ENCODE measurements around the gene DHRSX. TPM values are rescaled to one million over a fixed set of nuclear protein-coding genes. Genes with fewer than 3 reads are reported as not detected.
A peak's percentile ranks its signal among the peaks of the same experiment; 100 is the strongest.

DHRSX gene
- total and polyA plus RNA-seq, 2 of the 13 experiments (the other 11 are each of a cell fraction or from before 2014, with no cell fraction given) = 15.5 to 24.3 TPM

DNA sequence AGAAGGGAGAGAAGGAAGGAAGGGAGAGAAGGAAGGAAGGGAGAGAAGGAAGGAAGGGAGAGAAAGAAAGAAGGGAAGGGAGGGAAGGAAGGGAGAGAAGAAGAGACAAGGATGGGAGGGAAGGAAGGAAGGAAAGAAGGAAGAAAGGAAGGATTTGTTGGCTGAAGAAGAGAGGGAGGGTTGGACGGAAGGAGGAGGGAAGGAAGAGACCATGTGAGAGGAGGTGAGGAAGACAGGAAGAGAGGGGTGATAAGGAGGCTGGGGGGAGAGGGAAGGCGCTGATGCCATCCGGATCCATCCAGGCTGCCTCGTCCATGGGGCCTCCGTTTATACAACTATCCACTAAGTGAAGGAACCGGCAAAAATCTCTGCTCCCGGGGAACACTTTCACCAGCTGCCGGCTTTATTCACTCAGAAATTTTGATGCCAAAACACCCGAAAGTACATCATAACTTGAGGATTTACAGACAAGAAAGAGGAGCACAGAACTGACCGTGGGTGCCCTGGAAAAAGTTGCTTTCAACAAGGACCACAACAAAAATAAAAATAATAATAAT is 14.9 kb downstream of the DHRSX start:
- ChIA-PET CTCF (ENCODE audit: low intra/inter-chr PET ratio, low total read pairs) (no interaction called here), POLR2A (no interaction called here)
- no peak for FAIRE-seq
- Histone ChIP-seq H3K9ac (ENCODE audit: insufficient read depth, low read depth, low read length) (no peak overlapping the region), H3K4me1 (ENCODE audit: insufficient read depth, low read length) (no peaks in the 10 kb centered on the region), H3K9me3 (ENCODE audit: low read length) (no peaks in the 10 kb centered on the region), H3K4me2 (ENCODE audit: low read depth, low read length) (no peak overlapping the region), H3K79me2 (ENCODE audit: insufficient read depth, low read length) (peaks cover 8% of the 10 kb centered on the region), H3K4me3 (replicated peaks in 1 of 3; ENCODE audit: insufficient read depth in 1 of 3, low read depth in 2 of 3, low read length in 3 of 3) (no peak overlapping the region), H2AFZ (ENCODE audit: low read length) (no peak overlapping the region), H3K27me3 (ENCODE audit: control insufficient read depth in 1 of 2, insufficient read depth in 2 of 2, low read length in 2 of 2) (no peaks in the 10 kb centered on the region), H3K27ac (ENCODE audit: extremely low read length, insufficient read depth, low read length) (no peak overlapping the region), H3K36me3 (replicated peaks in 1 of 2; ENCODE audit: control insufficient read depth in 1 of 2, insufficient read depth in 2 of 2, low read length in 2 of 2) (peaks cover 15 to 55% of the 10 kb centered on the region in 2 experiments), H4K20me1 (ENCODE audit: insufficient read depth, low read length) (0 out of 2 replicates have a peak, but pooled peaks cover 8% of the 10 kb centered on the region)
- TF ChIP-seq SAP130 (CRISPR knock-in tag; IDR thresholded peaks at IDR 0.05; ENCODE audit: low read depth) = no peak
- TF ChIP-seq PCBP2 (optimal IDR thresholded peaks at IDR 0.05; ENCODE audit: low read depth, low read length, poor library complexity, severe bottlenecking) = peak; percentile 74
- DNase-seq (ENCODE audit: low spot score) = no peak
- intact Hi-C loops (cut with micrococcal nuclease; ENCODE audit: unreplicated experiment) (no loop called here), in situ Hi-C loops (cut with HindIII; ENCODE audit: extremely low pct_ligation_motif_present, low pct_unique_long_range_greater_than_20kb) (no loop called here)
- no peak for ATAC-seq
- 90% methylated on average over 10 of the region's 10 CpGs for WGBS (ENCODE audit: low lambda C conversion rate)
- no TSS peak for BruUV-seq (replicated peaks)

DNA sequence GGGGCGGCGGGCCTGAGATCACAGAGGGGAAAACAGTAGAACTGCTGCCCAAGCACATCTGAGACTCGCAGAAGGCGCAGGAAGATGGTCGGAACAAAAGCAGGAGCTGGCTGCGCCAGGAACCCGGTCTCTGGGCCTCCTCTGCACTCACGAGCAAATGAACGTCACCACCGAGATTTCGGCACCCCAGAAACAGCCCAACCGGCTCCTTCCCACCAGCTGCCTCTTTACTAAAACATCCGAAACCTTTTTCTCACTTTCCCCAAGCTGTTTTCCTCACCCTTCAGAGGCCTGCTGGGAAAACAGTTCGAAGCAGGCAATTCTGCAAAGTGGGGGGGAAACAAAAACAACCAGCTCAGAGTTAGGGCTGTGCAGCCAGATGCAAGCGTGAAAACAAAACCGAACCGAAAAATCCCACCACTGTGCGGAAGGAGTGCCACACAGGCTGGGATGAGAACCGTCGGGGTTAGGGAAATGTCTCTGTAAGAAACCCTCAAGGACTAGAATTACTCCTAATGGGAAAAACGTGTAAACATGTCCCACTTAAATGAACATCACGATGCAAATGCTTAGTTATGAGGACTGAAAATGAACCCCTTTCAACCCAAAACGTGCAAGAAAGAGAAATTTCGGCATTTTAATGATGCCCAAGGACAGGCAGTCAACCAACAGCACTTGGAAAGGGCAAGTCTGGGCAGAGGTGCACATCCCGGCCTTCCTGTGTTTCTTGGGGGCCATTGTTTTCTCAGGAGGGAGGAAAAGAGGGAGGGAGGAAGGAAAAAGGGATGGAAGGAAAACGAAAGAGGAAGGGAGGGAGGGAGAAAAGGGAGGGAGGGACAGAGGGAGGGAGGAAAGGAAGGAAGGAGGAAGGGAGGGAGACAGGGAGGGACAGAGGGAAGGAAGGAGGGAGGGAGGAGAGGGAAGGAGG is 15.8 kb downstream of the DHRSX start:
- no peak for FAIRE-seq
- POLR2A ChIA-PET = no interaction called here
- no peak for DNase-seq (ENCODE audit: low spot score)
- no peaks in the 10 kb centered on the region for H3K27me3 ChIP-seq (ENCODE audit: control insufficient read depth in 1 of 2, insufficient read depth in 2 of 2, low read length in 2 of 2)
- no peak overlapping the region for H3K27ac ChIP-seq (ENCODE audit: extremely low read length, insufficient read depth, low read length)
- peaks cover 15 to 48% of the 10 kb centered on the region in 2 experiments for H3K36me3 ChIP-seq (replicated peaks in 1 of 2; ENCODE audit: control insufficient read depth in 1 of 2, insufficient read depth in 2 of 2, low read length in 2 of 2)
- TF ChIP-seq AGO2 (optimal IDR thresholded peaks at IDR 0.05; ENCODE audit: low read depth, low read length) (peak; percentile 19), PCBP2 (optimal IDR thresholded peaks at IDR 0.05; ENCODE audit: low read depth, low read length, poor library complexity, severe bottlenecking) (peak; percentile 10), PHB2 (IDR thresholded peaks at IDR 0.05; ENCODE audit: partially characterized antibody) (no peak)
- H3K9ac ChIP-seq (ENCODE audit: insufficient read depth, low read depth, low read length) = no peak overlapping the region
- intact Hi-C loops (cut with micrococcal nuclease; ENCODE audit: unreplicated experiment) (no loop called here), in situ Hi-C loops (cut with HindIII; ENCODE audit: extremely low pct_ligation_motif_present, low pct_unique_long_range_greater_than_20kb) (no loop called here)
- WGBS (ENCODE audit: low lambda C conversion rate) = 91% methylated on average over 25 of the region's 26 CpGs
- no peaks in the 10 kb centered on the region for H3K9me3 ChIP-seq (ENCODE audit: low read length)
- 0 out of 2 replicates have a peak, but pooled peaks cover 8% of the 10 kb centered on the region for H4K20me1 ChIP-seq (ENCODE audit: insufficient read depth, low read length)
- peaks cover 10% of the 10 kb centered on the region for H3K79me2 ChIP-seq (ENCODE audit: insufficient read depth, low read length)
- H2AFZ ChIP-seq (ENCODE audit: low read length) = no peak overlapping the region
- no peak for ATAC-seq
- BruUV-seq (replicated peaks) = no TSS peak
- no peak overlapping the region for H3K4me2 ChIP-seq (ENCODE audit: low read depth, low read length)
- CTCF ChIA-PET (ENCODE audit: low intra/inter-chr PET ratio, low total read pairs) = no interaction called here
- no peaks in the 10 kb centered on the region for H3K4me1 ChIP-seq (ENCODE audit: insufficient read depth, low read length)
- no peak overlapping the region for H3K4me3 ChIP-seq (replicated peaks in 1 of 3; ENCODE audit: insufficient read depth in 1 of 3, low read depth in 2 of 3, low read length in 3 of 3)

Data from HepG2 (cell line).